Ovary (tissue), 3 donors: ENCODE measurements around the gene TBATA.

ENCODE experiments used
- POLR2A ChIP-seq: fragments of 450-650 bp; IDR thresholded peaks from one replicate; pipeline ENCODE4 v1.6.1; 2017; ENCODE audit warnings: antibody characterized with exemption, mild to moderate bottlenecking, moderate library complexity
- TF ChIP-seq, protein P1 (sequence below), 3 donors: fragments of 450-650 bp in 2 of 3; fragments of 200-600 bp in 1 of 3; IDR thresholded peaks; one replicate each; pipeline versions ENCODE4 v1.5.1 to v1.8.0; 2016 to 2022; ENCODE audit warnings: antibody characterized with exemption in 3 of 3, mild to moderate bottlenecking in 1 of 3
- donor health status: DM: no; HTN: no; CAD: no.

- TF ChIP-seq, protein P1, sequence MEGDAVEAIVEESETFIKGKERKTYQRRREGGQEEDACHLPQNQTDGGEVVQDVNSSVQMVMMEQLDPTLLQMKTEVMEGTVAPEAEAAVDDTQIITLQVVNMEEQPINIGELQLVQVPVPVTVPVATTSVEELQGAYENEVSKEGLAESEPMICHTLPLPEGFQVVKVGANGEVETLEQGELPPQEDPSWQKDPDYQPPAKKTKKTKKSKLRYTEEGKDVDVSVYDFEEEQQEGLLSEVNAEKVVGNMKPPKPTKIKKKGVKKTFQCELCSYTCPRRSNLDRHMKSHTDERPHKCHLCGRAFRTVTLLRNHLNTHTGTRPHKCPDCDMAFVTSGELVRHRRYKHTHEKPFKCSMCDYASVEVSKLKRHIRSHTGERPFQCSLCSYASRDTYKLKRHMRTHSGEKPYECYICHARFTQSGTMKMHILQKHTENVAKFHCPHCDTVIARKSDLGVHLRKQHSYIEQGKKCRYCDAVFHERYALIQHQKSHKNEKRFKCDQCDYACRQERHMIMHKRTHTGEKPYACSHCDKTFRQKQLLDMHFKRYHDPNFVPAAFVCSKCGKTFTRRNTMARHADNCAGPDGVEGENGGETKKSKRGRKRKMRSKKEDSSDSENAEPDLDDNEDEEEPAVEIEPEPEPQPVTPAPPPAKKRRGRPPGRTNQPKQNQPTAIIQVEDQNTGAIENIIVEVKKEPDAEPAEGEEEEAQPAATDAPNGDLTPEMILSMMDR (IDR thresholded peaks at IDR 0.05), result no peak
- TF ChIP-seq POLR2A, result no peak
Measured at GRCh38 chr10:70753026-70753663, 32.0 kb downstream of the TBATA start.
